HG03442 (cell line): Measurements from ENCODE around the gene USP22.
"Not testable (repeated sequence)": the region's sequence is repeated elsewhere in the genome, so short reads cannot be mapped to it uniquely, and the experiment has no call there.

Experiments
- ATAC-seq: cut with Tn5 transposase; IDR thresholded peaks from one replicate; pipeline ENCODE4 v1.9.1; 2021; ENCODE audit warnings: mild to moderate bottlenecking, moderate library complexity; ENCODE audit not compliant: unreplicated experiment

USP22 gene

GRCh38 chr17:21042458-21043295 is at the start of gene USP22:
Gene USP22 (minus strand): TSS chr17:21043011. CDS start chr17:21042835, 176 bp downstream.
- peak; percentile 49 for ATAC-seq

GRCh38 chr17:21090902-21091618 is 48.2 kb upstream of the USP22 start:
- ATAC-seq: no peak

GRCh38 chr17:21089933-21090901 is 47.4 kb upstream of the USP22 start:
- no peak for ATAC-seq

- ATAC-seq: no peak
Measured at GRCh38 chr17:21089145-21089544, 46.3 kb upstream of the USP22 start.

- no peak for ATAC-seq
Measured at GRCh38 chr17:21085707-21086106, 42.9 kb upstream of the USP22 start.

- ATAC-seq: not testable (repeated sequence)
Measured at GRCh38 chr17:21085280-21085679, 42.5 kb upstream of the USP22 start.

GRCh38 chr17:21082001-21082436 is 39.2 kb upstream of the USP22 start:
- no peak for ATAC-seq

GRCh38 chr17:21079196-21079595 is 36.4 kb upstream of the USP22 start:
- ATAC-seq: no peak

- ATAC-seq: no peak
Measured at GRCh38 chr17:21078016-21078780, 35.4 kb upstream of the USP22 start.

GRCh38 chr17:21077281-21077680 is 34.5 kb upstream of the USP22 start:
- no peak for ATAC-seq

- no peak for ATAC-seq
Measured at GRCh38 chr17:21076242-21076641, 33.4 kb upstream of the USP22 start.

- no peak for ATAC-seq
Measured at GRCh38 chr17:21075739-21076085, 32.9 kb upstream of the USP22 start.

GRCh38 chr17:21072745-21073197 is 30.0 kb upstream of the USP22 start:
- no peak for ATAC-seq

GRCh38 chr17:21066394-21066793 is 23.6 kb upstream of the USP22 start:
- no peak for ATAC-seq

- ATAC-seq: peak; percentile 77
Measured at GRCh38 chr17:21061971-21062526, 19.2 kb upstream of the USP22 start.

GRCh38 chr17:21061158-21061835 is 18.5 kb upstream of the USP22 start:
- no peak for ATAC-seq

GRCh38 chr17:21059761-21060160 is 16.9 kb upstream of the USP22 start:
- ATAC-seq: no peak

GRCh38 chr17:21058098-21058893 is 15.5 kb upstream of the USP22 start:
- ATAC-seq: no peak
